ENCODE measurements around the gene COA7.

DNA sequence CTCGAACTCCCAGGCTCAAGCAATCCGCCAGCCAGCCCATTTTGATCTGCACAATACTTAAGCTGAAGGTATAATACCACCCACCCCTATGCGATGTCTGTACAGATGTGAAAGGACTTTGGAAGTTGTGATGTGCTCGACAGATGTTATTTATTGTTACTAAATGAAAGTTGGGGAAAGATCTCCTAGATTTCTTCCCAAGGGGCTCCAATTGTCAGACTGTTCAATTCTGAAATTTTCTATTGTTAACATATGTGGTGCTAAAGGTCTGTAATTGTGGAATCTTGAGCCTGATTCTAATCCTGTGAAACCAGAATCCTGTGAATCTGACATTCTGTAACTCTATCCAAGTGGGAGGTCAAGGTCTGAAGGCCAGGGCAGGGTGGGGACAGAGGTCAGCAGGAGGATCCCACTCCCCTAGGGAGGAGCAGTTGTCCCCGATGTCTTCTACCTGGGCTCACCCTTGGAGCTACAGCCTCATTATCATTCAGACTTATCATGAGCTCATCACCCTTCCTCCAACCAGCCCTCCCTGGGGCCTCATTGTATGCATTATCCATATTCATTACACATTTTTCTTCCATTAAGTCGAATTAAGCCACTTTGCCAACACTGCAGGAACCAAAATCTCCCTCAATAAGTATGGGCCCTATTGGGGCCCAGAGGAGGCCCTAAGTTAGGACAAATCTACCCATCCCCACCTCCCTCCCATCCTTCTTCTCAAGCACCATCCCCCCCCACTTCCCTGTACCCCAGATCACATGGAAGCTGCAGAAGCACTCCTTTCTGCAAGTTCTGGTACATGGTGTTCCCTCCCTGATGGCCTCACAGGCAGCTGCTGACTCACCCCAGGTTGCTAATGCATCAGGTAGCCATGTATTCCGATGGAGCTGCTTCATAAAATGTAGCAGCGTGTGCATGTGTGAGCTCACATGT, 32.9 kb downstream of the COA7 start:
- TF ChIP-seq, protein P1, sequence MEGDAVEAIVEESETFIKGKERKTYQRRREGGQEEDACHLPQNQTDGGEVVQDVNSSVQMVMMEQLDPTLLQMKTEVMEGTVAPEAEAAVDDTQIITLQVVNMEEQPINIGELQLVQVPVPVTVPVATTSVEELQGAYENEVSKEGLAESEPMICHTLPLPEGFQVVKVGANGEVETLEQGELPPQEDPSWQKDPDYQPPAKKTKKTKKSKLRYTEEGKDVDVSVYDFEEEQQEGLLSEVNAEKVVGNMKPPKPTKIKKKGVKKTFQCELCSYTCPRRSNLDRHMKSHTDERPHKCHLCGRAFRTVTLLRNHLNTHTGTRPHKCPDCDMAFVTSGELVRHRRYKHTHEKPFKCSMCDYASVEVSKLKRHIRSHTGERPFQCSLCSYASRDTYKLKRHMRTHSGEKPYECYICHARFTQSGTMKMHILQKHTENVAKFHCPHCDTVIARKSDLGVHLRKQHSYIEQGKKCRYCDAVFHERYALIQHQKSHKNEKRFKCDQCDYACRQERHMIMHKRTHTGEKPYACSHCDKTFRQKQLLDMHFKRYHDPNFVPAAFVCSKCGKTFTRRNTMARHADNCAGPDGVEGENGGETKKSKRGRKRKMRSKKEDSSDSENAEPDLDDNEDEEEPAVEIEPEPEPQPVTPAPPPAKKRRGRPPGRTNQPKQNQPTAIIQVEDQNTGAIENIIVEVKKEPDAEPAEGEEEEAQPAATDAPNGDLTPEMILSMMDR (IDR thresholded peaks at IDR 0.05; ENCODE audit: low read depth, low read length, missing input control) = no peak
- TF ChIP-seq, protein P2, sequence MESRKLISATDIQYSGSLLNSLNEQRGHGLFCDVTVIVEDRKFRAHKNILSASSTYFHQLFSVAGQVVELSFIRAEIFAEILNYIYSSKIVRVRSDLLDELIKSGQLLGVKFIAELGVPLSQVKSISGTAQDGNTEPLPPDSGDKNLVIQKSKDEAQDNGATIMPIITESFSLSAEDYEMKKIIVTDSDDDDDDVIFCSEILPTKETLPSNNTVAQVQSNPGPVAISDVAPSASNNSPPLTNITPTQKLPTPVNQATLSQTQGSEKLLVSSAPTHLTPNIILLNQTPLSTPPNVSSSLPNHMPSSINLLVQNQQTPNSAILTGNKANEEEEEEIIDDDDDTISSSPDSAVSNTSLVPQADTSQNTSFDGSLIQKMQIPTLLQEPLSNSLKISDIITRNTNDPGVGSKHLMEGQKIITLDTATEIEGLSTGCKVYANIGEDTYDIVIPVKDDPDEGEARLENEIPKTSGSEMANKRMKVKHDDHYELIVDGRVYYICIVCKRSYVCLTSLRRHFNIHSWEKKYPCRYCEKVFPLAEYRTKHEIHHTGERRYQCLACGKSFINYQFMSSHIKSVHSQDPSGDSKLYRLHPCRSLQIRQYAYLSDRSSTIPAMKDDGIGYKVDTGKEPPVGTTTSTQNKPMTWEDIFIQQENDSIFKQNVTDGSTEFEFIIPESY (IDR thresholded peaks at IDR 0.05) = no peak
- TF ChIP-seq, protein P3, sequence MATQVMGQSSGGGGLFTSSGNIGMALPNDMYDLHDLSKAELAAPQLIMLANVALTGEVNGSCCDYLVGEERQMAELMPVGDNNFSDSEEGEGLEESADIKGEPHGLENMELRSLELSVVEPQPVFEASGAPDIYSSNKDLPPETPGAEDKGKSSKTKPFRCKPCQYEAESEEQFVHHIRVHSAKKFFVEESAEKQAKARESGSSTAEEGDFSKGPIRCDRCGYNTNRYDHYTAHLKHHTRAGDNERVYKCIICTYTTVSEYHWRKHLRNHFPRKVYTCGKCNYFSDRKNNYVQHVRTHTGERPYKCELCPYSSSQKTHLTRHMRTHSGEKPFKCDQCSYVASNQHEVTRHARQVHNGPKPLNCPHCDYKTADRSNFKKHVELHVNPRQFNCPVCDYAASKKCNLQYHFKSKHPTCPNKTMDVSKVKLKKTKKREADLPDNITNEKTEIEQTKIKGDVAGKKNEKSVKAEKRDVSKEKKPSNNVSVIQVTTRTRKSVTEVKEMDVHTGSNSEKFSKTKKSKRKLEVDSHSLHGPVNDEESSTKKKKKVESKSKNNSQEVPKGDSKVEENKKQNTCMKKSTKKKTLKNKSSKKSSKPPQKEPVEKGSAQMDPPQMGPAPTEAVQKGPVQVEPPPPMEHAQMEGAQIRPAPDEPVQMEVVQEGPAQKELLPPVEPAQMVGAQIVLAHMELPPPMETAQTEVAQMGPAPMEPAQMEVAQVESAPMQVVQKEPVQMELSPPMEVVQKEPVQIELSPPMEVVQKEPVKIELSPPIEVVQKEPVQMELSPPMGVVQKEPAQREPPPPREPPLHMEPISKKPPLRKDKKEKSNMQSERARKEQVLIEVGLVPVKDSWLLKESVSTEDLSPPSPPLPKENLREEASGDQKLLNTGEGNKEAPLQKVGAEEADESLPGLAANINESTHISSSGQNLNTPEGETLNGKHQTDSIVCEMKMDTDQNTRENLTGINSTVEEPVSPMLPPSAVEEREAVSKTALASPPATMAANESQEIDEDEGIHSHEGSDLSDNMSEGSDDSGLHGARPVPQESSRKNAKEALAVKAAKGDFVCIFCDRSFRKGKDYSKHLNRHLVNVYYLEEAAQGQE (IDR thresholded peaks at IDR 0.05) = no peak
